A673 (cell line): ENCODE data around the gene FNDC3B.

Experiments used
- CTCF ChIP-seq: fragments of 300-800, 200-600 bp; sonication (generic); conservative IDR thresholded peaks from 2 replicates; pipeline ENCODE4 v1.5.1; 2017; ENCODE audit warnings: low read depth, mild to moderate bottlenecking, antibody characterized with exemption, low read length, moderate library complexity, mixed read lengths
- EZH2 ChIP-seq: fragments of 200-600 bp; sonication (generic); IDR thresholded peaks from 2 replicates; pipeline ENCODE4 v1.6.1; 2017; ENCODE audit warnings: borderline replicate concordance, low read depth, mild to moderate bottlenecking, mixed read lengths, antibody characterized with exemption, low read length; ENCODE audit not compliant: poor library complexity, severe bottlenecking

- no peak for TF ChIP-seq CTCF
- no peak for TF ChIP-seq EZH2
These were observed 128.7 kb downstream of the FNDC3B start for GRCh38 chr3:172167892-172168648.
